GM19468 (cell line): ENCODE measurements around the gene TEAD2.
"Not testable (repeated sequence)": the region's sequence is repeated elsewhere in the genome, so short reads cannot be mapped to it uniquely, and the experiment has no call there.

Experiments
- ATAC-seq: cut with Tn5 transposase; IDR thresholded peaks from one replicate; pipeline ENCODE4 v1.9.1; 2021; ENCODE audit warnings: mild to moderate bottlenecking, moderate library complexity, moderate number of reproducible peaks; ENCODE audit not compliant: unreplicated experiment; ENCODE audit errors: extremely low read depth

Gene TEAD2

GRCh38 chr19:49335071-49335783 is 27.0 kb downstream of the TEAD2 start, which contains the start of gene CD37:
Gene CD37, plus strand, starts transcription at chr19:49335406. Its CDS starts 135 bp downstream, at chr19:49335541.
- no peak for ATAC-seq

- peak; percentile 29 for ATAC-seq
Observed at GRCh38 chr19:49333811-49334288, 28.4 kb downstream of the TEAD2 start.

GRCh38 chr19:49333418-49333805 is 28.8 kb downstream of the TEAD2 start:
- no peak for ATAC-seq

GRCh38 chr19:49332691-49333417 is 29.4 kb downstream of the TEAD2 start:
- ATAC-seq, result not testable (repeated sequence)

- ATAC-seq, result no peak
Observed at GRCh38 chr19:49331616-49332055, 30.6 kb downstream of the TEAD2 start.

- ATAC-seq, result not testable (repeated sequence)
Observed at GRCh38 chr19:49331187-49331586, 31.0 kb downstream of the TEAD2 start.

GRCh38 chr19:49328741-49329140 is 33.5 kb downstream of the TEAD2 start:
- no peak for ATAC-seq

GRCh38 chr19:49327878-49328544 is 34.2 kb downstream of the TEAD2 start:
- ATAC-seq, result no peak

GRCh38 chr19:49326165-49326704 is 36.0 kb downstream of the TEAD2 start:
- no peak for ATAC-seq

GRCh38 chr19:49325756-49326155 is 36.5 kb downstream of the TEAD2 start:
- ATAC-seq, result not testable (repeated sequence)

- ATAC-seq, result no peak
Observed at GRCh38 chr19:49324801-49325576, 37.2 kb downstream of the TEAD2 start, which contains the start of gene SLC6A16. Gene SLC6A16, minus strand, starts transcription at chr19:49325191. Its CDS starts 13,844 bp downstream, at chr19:49311347.

GRCh38 chr19:49318296-49318695 is 43.9 kb downstream of the TEAD2 start:
- ATAC-seq, result no peak

GRCh38 chr19:49316284-49316683 is 45.9 kb downstream of the TEAD2 start:
- ATAC-seq, result no peak

GRCh38 chr19:49315111-49315510 is 47.1 kb downstream of the TEAD2 start:
- ATAC-seq, result no peak

GRCh38 chr19:49309087-49309486 is 53.1 kb downstream of the TEAD2 start:
- no peak for ATAC-seq

GRCh38 chr19:49306734-49307133 is 55.5 kb downstream of the TEAD2 start:
- not testable (repeated sequence) for ATAC-seq

- no peak for ATAC-seq
Observed at GRCh38 chr19:49301866-49302252, 60.4 kb downstream of the TEAD2 start.

GRCh38 chr19:49301165-49301865 is 60.9 kb downstream of the TEAD2 start:
- ATAC-seq, result no peak

- ATAC-seq, result not testable (repeated sequence)
Observed at GRCh38 chr19:49298653-49299052, 63.6 kb downstream of the TEAD2 start.
